IMR-90 (cell line): ENCODE results near the gene OR5D18.

Source experiments
- MAFK ChIP-seq: IDR thresholded peaks from 2 replicates; pipeline ENCODE4 v1.6.1; 2012; ENCODE audit warnings: low read depth, low read length, improper control_type of control experiment
- MAZ ChIP-seq: IDR thresholded peaks from 2 replicates; pipeline ENCODE4 v1.6.1; 2012; ENCODE audit warnings: low read depth, mild to moderate bottlenecking, low read length, improper control_type of control experiment, moderate library complexity, borderline replicate concordance
- POLR2A ChIP-seq: IDR thresholded peaks from 2 replicates; pipeline ENCODE4 v1.6.1; 2012; ENCODE audit warnings: mild to moderate bottlenecking, low read depth, low read length
- TF ChIP-seq, protein P1 (sequence below): conservative IDR thresholded peaks from 2 replicates; pipeline ENCODE4 v1.5.1; 2012; ENCODE audit warnings: mild to moderate bottlenecking, low read depth, low read length, improper control_type of control experiment
- TF ChIP-seq, protein P2 (sequence below): fragments of 150-350 bp; IDR thresholded peaks from 2 replicates; pipeline ENCODE4 v1.6.1; 2016; ENCODE audit warnings: low read depth, mild to moderate bottlenecking, low read length, moderate library complexity, borderline replicate concordance

GRCh38 chr11:55838452-55838851 lies 19.0 kb downstream of the OR5D18 start, which contains the start of gene OR5D16:
- TF ChIP-seq POLR2A, result no peak
- TF ChIP-seq, protein P1, sequence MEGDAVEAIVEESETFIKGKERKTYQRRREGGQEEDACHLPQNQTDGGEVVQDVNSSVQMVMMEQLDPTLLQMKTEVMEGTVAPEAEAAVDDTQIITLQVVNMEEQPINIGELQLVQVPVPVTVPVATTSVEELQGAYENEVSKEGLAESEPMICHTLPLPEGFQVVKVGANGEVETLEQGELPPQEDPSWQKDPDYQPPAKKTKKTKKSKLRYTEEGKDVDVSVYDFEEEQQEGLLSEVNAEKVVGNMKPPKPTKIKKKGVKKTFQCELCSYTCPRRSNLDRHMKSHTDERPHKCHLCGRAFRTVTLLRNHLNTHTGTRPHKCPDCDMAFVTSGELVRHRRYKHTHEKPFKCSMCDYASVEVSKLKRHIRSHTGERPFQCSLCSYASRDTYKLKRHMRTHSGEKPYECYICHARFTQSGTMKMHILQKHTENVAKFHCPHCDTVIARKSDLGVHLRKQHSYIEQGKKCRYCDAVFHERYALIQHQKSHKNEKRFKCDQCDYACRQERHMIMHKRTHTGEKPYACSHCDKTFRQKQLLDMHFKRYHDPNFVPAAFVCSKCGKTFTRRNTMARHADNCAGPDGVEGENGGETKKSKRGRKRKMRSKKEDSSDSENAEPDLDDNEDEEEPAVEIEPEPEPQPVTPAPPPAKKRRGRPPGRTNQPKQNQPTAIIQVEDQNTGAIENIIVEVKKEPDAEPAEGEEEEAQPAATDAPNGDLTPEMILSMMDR, result no peak
- TF ChIP-seq MAZ, result no peak
- TF ChIP-seq, protein P2, sequence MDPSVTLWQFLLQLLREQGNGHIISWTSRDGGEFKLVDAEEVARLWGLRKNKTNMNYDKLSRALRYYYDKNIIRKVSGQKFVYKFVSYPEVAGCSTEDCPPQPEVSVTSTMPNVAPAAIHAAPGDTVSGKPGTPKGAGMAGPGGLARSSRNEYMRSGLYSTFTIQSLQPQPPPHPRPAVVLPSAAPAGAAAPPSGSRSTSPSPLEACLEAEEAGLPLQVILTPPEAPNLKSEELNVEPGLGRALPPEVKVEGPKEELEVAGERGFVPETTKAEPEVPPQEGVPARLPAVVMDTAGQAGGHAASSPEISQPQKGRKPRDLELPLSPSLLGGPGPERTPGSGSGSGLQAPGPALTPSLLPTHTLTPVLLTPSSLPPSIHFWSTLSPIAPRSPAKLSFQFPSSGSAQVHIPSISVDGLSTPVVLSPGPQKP, result no peak
- no peak for TF ChIP-seq MAFK
